ENCODE results near the gene LRRC10B. TPM values are rescaled to one million over a fixed set of nuclear protein-coding genes. Genes with fewer than 3 reads are reported as not detected.

Gene LRRC10B
- total RNA-seq, 4 donors from 2014 or later = 0.13 to 1.0 TPM; not detected in 2

- no peak for ATAC-seq
- H3K27me3 ChIP-seq = peaks cover 0 to 4% (median 0%) of the 10 kb centered on the region in 3 donors
- no peak overlapping the region for H3K27ac ChIP-seq
- TF ChIP-seq POLR2A (IDR thresholded peaks at IDR 0.05) (no peak), CTCF (IDR thresholded peaks at IDR 0.05 in 4 of 5, conservative IDR thresholded peaks at IDR 0.05 in 1 of 5) (no peak)
- no peak for DNase-seq
- H3K4me1 ChIP-seq = peaks cover 5 to 6% of the 10 kb centered on the region in 2 donors
- no peaks in the 10 kb centered on the region for H3K9me3 ChIP-seq
- no peak overlapping the region for H3K4me3 ChIP-seq
- in situ Hi-C loops (cut with MboI; ENCODE audit: low sequenced_read_pairs in 4 of 4) = no loop called here
- H3K36me3 ChIP-seq = no peaks in the 10 kb centered on the region
- intact Hi-C loops (cut with DNase I; ENCODE audit: low total_unique reads) = no loop called here
These were observed 38.1 kb downstream of the LRRC10B start for GRCh38 chr11:61546663-61547062.

- no peak overlapping the region for H3K27ac ChIP-seq
- H3K9me3 ChIP-seq = no peaks in the 10 kb centered on the region
- DNase-seq (no peak), ATAC-seq (no peak)
- intact Hi-C loops (cut with DNase I; ENCODE audit: low total_unique reads) (no loop called here), in situ Hi-C loops (cut with MboI; ENCODE audit: low sequenced_read_pairs in 4 of 4) (no loop called here)
- TF ChIP-seq POLR2A (IDR thresholded peaks at IDR 0.05) = no peak
- no peak for TF ChIP-seq CTCF (IDR thresholded peaks at IDR 0.05 in 4 of 5, conservative IDR thresholded peaks at IDR 0.05 in 1 of 5)
- no peak overlapping the region for H3K4me3 ChIP-seq
- no peaks in the 10 kb centered on the region for H3K36me3 ChIP-seq
- peaks cover 0 to 4% (median 3%) of the 10 kb centered on the region in 3 donors for H3K27me3 ChIP-seq
- H3K4me1 ChIP-seq = peaks cover 0 to under 1% of the 10 kb centered on the region in 2 donors
These were observed 38.7 kb downstream of the LRRC10B start for GRCh38 chr11:61547246-61547645.

- no peak overlapping the region for H3K4me3 ChIP-seq
- in situ Hi-C loops (cut with MboI; ENCODE audit: low sequenced_read_pairs in 4 of 4) = no loop called here
- no peaks in the 10 kb centered on the region for H3K36me3 ChIP-seq
- H3K27ac ChIP-seq = no peak overlapping the region
- peaks cover under 1 to 13% (median 6%) of the 10 kb centered on the region in 3 donors for H3K27me3 ChIP-seq
- DNase-seq = no peak
- no peak for TF ChIP-seq POLR2A (IDR thresholded peaks at IDR 0.05)
- no peak for TF ChIP-seq CTCF (IDR thresholded peaks at IDR 0.05 in 4 of 5, conservative IDR thresholded peaks at IDR 0.05 in 1 of 5)
- intact Hi-C loops (cut with DNase I; ENCODE audit: low total_unique reads) = no loop called here
- no peaks in the 10 kb centered on the region for H3K4me1 ChIP-seq
- H3K9me3 ChIP-seq = no peaks in the 10 kb centered on the region
- ATAC-seq = no peak
These were observed 40.6 kb downstream of the LRRC10B start for GRCh38 chr11:61549177-61549576.

- no peak overlapping the region for H3K4me3 ChIP-seq
- no peaks in the 10 kb centered on the region for H3K9me3 ChIP-seq
- no peak overlapping the region for H3K27ac ChIP-seq
- ATAC-seq (no peak), DNase-seq (no peak)
- in situ Hi-C loops (cut with MboI; ENCODE audit: low sequenced_read_pairs in 4 of 4) (no loop called here), intact Hi-C loops (cut with DNase I; ENCODE audit: low total_unique reads) (no loop called here)
- peaks cover 7 to 16% (median 9%) of the 10 kb centered on the region in 3 donors for H3K27me3 ChIP-seq
- TF ChIP-seq CTCF (IDR thresholded peaks at IDR 0.05 in 4 of 5, conservative IDR thresholded peaks at IDR 0.05 in 1 of 5) = no peak
- no peak for TF ChIP-seq POLR2A (IDR thresholded peaks at IDR 0.05)
- no peaks in the 10 kb centered on the region for H3K36me3 ChIP-seq
- no peaks in the 10 kb centered on the region for H3K4me1 ChIP-seq
These were observed 41.4 kb downstream of the LRRC10B start for GRCh38 chr11:61549662-61550568.

Measured in gastrocnemius medialis (tissue), 4 donors.